Measurements from ENCODE around the gene FNBP1.
A peak's percentile ranks its signal among the peaks of the same experiment; 100 is the strongest.

FNBP1 gene

GRCh38 chr9:129875181-129875611 lies 167.8 kb downstream of the FNBP1 start:
- no peaks in the 10 kb centered on the region for H3K4me1 ChIP-seq (ENCODE audit: insufficient read depth, insufficient read length)
- no peaks in the 10 kb centered on the region for H3K9me3 ChIP-seq (ENCODE audit: insufficient read depth, low read length)
- no peaks in the 10 kb centered on the region for H3K27me3 ChIP-seq (ENCODE audit: insufficient read depth, insufficient read length)
- TF ChIP-seq ZNF274 (IDR thresholded peaks at IDR 0.05; ENCODE audit: low read depth, low read length) (no peak), YY1 (IDR thresholded peaks at IDR 0.05; ENCODE audit: insufficient read depth, insufficient read length) (no peak), SUZ12 (IDR thresholded peaks at IDR 0.05; ENCODE audit: extremely low read depth, insufficient read depth, insufficient read length) (no peak)
- H3K36me3 ChIP-seq (ENCODE audit: insufficient read depth, insufficient read length, low read length): peaks cover 33% of the 10 kb centered on the region
- H3K9ac ChIP-seq (ENCODE audit: insufficient read length, low read depth): no peak overlapping the region
- H3K4me3 ChIP-seq (ENCODE audit: insufficient read length, low read depth): no peak overlapping the region
- no peak for DNase-seq (ENCODE audit: low read depth, low spot score)

GRCh38 chr9:129874261-129875101 lies 168.5 kb downstream of the FNBP1 start:
- Histone ChIP-seq H3K9ac (ENCODE audit: insufficient read length, low read depth) (peak overlapping the region; percentile 13), H3K36me3 (ENCODE audit: insufficient read depth, insufficient read length, low read length) (peaks cover 29% of the 10 kb centered on the region), H3K27me3 (ENCODE audit: insufficient read depth, insufficient read length) (no peaks in the 10 kb centered on the region), H3K9me3 (ENCODE audit: insufficient read depth, low read length) (no peaks in the 10 kb centered on the region), H3K4me1 (ENCODE audit: insufficient read depth, insufficient read length) (no peaks in the 10 kb centered on the region), H3K4me3 (ENCODE audit: insufficient read length, low read depth) (no peak overlapping the region)
- no peak for DNase-seq (ENCODE audit: low read depth, low spot score)
- TF ChIP-seq YY1 (IDR thresholded peaks at IDR 0.05; ENCODE audit: insufficient read depth, insufficient read length): no peak
- TF ChIP-seq SUZ12 (IDR thresholded peaks at IDR 0.05; ENCODE audit: extremely low read depth, insufficient read depth, insufficient read length): no peak
- no peak for TF ChIP-seq ZNF274 (IDR thresholded peaks at IDR 0.05; ENCODE audit: low read depth, low read length)

GRCh38 chr9:129873563-129874190 lies 169.3 kb downstream of the FNBP1 start:
- Histone ChIP-seq H3K9me3 (ENCODE audit: insufficient read depth, low read length) (no peaks in the 10 kb centered on the region), H3K36me3 (ENCODE audit: insufficient read depth, insufficient read length, low read length) (peaks cover 29% of the 10 kb centered on the region), H3K4me1 (ENCODE audit: insufficient read depth, insufficient read length) (no peaks in the 10 kb centered on the region), H3K9ac (ENCODE audit: insufficient read length, low read depth) (no peak overlapping the region), H3K27me3 (ENCODE audit: insufficient read depth, insufficient read length) (no peaks in the 10 kb centered on the region), H3K4me3 (ENCODE audit: insufficient read length, low read depth) (no peak overlapping the region)
- DNase-seq (ENCODE audit: low read depth, low spot score): no peak
- TF ChIP-seq ZNF274 (IDR thresholded peaks at IDR 0.05; ENCODE audit: low read depth, low read length): no peak
- TF ChIP-seq YY1 (IDR thresholded peaks at IDR 0.05; ENCODE audit: insufficient read depth, insufficient read length): no peak
- no peak for TF ChIP-seq SUZ12 (IDR thresholded peaks at IDR 0.05; ENCODE audit: extremely low read depth, insufficient read depth, insufficient read length)

GRCh38 chr9:129871046-129871445 lies 171.9 kb downstream of the FNBP1 start:
- TF ChIP-seq SUZ12 (IDR thresholded peaks at IDR 0.05; ENCODE audit: extremely low read depth, insufficient read depth, insufficient read length): no peak
- no peak for TF ChIP-seq ZNF274 (IDR thresholded peaks at IDR 0.05; ENCODE audit: low read depth, low read length)
- no peak for TF ChIP-seq YY1 (IDR thresholded peaks at IDR 0.05; ENCODE audit: insufficient read depth, insufficient read length)

GRCh38 chr9:129869585-129870501 lies 173.1 kb downstream of the FNBP1 start:
- no peak overlapping the region for H3K4me3 ChIP-seq (ENCODE audit: insufficient read length, low read depth)
- H3K4me1 ChIP-seq (ENCODE audit: insufficient read depth, insufficient read length): peaks cover 6% of the 10 kb centered on the region
- H3K36me3 ChIP-seq (ENCODE audit: insufficient read depth, insufficient read length, low read length): peaks cover 39% of the 10 kb centered on the region
- no peaks in the 10 kb centered on the region for H3K9me3 ChIP-seq (ENCODE audit: insufficient read depth, low read length)
- no peak for DNase-seq (ENCODE audit: low read depth, low spot score)
- TF ChIP-seq YY1 (IDR thresholded peaks at IDR 0.05; ENCODE audit: insufficient read depth, insufficient read length) (no peak), ZNF274 (IDR thresholded peaks at IDR 0.05; ENCODE audit: low read depth, low read length) (no peak), SUZ12 (IDR thresholded peaks at IDR 0.05; ENCODE audit: extremely low read depth, insufficient read depth, insufficient read length) (no peak)
- no peaks in the 10 kb centered on the region for H3K27me3 ChIP-seq (ENCODE audit: insufficient read depth, insufficient read length)
- H3K9ac ChIP-seq (ENCODE audit: insufficient read length, low read depth): no peak overlapping the region

More at GRCh38 chr9:129871046-129871445, 171.9 kb downstream of the FNBP1 start:
- Histone ChIP-seq H3K36me3 (ENCODE audit: insufficient read depth, insufficient read length, low read length) (peaks cover 43% of the 10 kb centered on the region), H3K9ac (ENCODE audit: insufficient read length, low read depth) (no peak overlapping the region), H3K4me3 (ENCODE audit: insufficient read length, low read depth) (no peak overlapping the region), H3K9me3 (ENCODE audit: insufficient read depth, low read length) (no peaks in the 10 kb centered on the region), H3K27me3 (ENCODE audit: insufficient read depth, insufficient read length) (no peaks in the 10 kb centered on the region), H3K4me1 (ENCODE audit: insufficient read depth, insufficient read length) (peaks cover 6% of the 10 kb centered on the region)
- no peak for DNase-seq (ENCODE audit: low read depth, low spot score)

- Histone ChIP-seq H3K36me3 (ENCODE audit: insufficient read depth, insufficient read length, low read length) (peaks cover 30% of the 10 kb centered on the region), H3K4me1 (ENCODE audit: insufficient read depth, insufficient read length) (peaks cover 6% of the 10 kb centered on the region), H3K27me3 (ENCODE audit: insufficient read depth, insufficient read length) (no peaks in the 10 kb centered on the region), H3K4me3 (ENCODE audit: insufficient read length, low read depth) (no peak overlapping the region), H3K9ac (ENCODE audit: insufficient read length, low read depth) (no peak overlapping the region), H3K9me3 (ENCODE audit: insufficient read depth, low read length) (no peaks in the 10 kb centered on the region)
- DNase-seq (ENCODE audit: low read depth, low spot score): no peak
- TF ChIP-seq YY1 (IDR thresholded peaks at IDR 0.05; ENCODE audit: insufficient read depth, insufficient read length): no peak
- no peak for TF ChIP-seq SUZ12 (IDR thresholded peaks at IDR 0.05; ENCODE audit: extremely low read depth, insufficient read depth, insufficient read length)
- no peak for TF ChIP-seq ZNF274 (IDR thresholded peaks at IDR 0.05; ENCODE audit: low read depth, low read length)
These were observed 174.0 kb downstream of the FNBP1 start for GRCh38 chr9:129868872-129869486.
